HG03159 (cell line): ENCODE results near the gene TRIM4.
"Not testable (repeated sequence)": the region's sequence is repeated elsewhere in the genome, so short reads cannot be mapped to it uniquely, and the experiment has no call there.

Experiments
- ATAC-seq: cut with Tn5 transposase; IDR thresholded peaks from one replicate; pipeline ENCODE4 v1.9.1; 2021; ENCODE audit warnings: mild to moderate bottlenecking, moderate library complexity; ENCODE audit not compliant: unreplicated experiment

The TRIM4 gene

GRCh38 chr7:99918959-99919813, at the start of gene TRIM4:
TSS of gene TRIM4 (minus strand) at chr7:99919530. CDS start at chr7:99919401, 129 bp downstream.
- ATAC-seq, result peak; percentile 92

- ATAC-seq, result no peak
Observed at GRCh38 chr7:99958564-99959227, 39.4 kb upstream of the TRIM4 start.

DNA sequence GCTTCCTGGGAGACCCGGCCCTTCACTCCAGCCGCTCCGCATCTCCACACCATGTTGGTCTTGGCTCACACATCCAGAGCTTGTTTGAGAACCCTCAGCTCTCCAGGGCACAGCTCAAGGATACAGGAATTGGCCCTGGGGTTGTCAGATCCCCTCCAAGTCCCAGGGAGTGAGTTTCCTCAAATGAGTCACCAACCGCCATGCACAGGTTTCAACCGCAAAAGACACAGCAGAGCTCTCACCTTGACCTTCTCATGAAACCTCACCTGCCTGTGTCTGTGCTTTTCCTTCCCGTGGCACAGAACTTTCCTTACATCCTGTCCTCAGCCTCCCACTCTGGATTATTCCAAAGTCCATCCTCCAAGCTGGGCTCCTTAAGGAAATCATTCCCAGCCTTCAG, 35.9 kb upstream of the TRIM4 start:
- no peak for ATAC-seq

GRCh38 chr7:99954643-99955042, 35.3 kb upstream of the TRIM4 start:
- ATAC-seq, result not testable (repeated sequence)

- ATAC-seq, result no peak
Observed at GRCh38 chr7:99953649-99954048, 34.3 kb upstream of the TRIM4 start.

DNA sequence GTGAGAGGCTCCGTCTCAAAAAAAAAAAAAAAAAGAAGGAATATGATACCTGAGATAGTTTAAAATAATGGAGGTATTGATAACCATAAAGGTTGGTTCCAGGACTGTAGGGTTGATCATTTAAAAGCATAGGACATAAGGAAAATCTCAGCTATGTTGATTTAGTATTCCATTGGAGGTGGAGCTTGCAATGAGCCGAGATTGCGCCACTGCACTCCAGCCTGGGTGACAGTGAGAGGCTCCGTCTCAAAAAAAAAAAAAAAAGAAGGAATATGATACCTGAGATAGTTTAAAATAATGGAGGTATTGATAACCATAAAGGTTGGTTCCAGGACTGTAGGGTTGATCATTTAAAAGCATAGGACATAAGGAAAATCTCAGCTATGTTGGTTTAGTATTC, 33.3 kb upstream of the TRIM4 start:
- ATAC-seq, result not testable (repeated sequence)

- ATAC-seq, result not testable (repeated sequence)
Observed at GRCh38 chr7:99950819-99951218, 31.5 kb upstream of the TRIM4 start.

DNA sequence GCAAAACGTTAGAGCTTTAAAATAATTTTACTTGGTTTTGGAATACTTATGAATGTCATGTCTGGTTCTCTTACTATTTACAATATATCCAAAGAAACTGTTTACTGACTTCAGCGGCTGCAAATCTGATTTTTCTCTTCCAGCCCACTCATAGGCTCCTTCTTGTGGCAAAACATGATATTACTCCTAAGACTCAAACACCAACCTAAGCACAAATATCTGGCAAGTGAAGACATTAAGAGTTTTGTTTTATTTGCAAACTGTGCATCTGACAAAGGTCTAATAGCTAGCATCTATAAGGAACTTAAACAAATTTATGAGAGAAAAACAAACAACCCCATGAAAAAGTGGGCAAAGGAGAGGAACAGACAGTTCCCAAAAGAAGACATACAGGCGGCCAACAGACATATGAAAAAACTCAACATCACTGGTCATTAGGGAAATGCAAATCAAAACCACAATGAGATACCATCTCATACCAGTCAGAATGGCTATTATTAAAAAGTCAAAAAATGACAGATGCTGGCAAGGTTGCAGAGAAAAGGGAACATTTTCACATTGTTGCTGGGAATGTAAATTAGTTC, 30.4 kb upstream of the TRIM4 start:
- no peak for ATAC-seq

DNA sequence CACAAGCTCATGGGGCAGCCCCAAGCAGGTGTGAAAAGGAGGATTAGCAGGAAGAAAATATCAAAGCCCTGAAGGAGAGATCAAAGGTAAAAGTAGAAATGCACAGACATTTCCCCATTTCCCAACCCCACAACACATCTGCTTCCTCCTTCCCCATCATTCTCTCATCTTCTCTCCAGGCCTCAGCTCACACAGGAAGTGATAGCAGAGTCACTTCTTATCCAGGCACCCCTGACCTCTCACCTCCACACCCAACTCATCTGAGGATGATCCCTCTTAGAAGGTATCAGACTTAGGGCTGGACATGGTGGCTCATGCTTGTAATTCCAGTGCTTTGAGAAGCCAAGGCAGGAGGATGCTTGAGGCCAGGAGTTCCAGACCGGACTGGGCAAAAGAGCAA, 28.3 kb upstream of the TRIM4 start:
- ATAC-seq, result no peak

- no peak for ATAC-seq
Observed at GRCh38 chr7:99944497-99945070, 25.3 kb upstream of the TRIM4 start.

DNA sequence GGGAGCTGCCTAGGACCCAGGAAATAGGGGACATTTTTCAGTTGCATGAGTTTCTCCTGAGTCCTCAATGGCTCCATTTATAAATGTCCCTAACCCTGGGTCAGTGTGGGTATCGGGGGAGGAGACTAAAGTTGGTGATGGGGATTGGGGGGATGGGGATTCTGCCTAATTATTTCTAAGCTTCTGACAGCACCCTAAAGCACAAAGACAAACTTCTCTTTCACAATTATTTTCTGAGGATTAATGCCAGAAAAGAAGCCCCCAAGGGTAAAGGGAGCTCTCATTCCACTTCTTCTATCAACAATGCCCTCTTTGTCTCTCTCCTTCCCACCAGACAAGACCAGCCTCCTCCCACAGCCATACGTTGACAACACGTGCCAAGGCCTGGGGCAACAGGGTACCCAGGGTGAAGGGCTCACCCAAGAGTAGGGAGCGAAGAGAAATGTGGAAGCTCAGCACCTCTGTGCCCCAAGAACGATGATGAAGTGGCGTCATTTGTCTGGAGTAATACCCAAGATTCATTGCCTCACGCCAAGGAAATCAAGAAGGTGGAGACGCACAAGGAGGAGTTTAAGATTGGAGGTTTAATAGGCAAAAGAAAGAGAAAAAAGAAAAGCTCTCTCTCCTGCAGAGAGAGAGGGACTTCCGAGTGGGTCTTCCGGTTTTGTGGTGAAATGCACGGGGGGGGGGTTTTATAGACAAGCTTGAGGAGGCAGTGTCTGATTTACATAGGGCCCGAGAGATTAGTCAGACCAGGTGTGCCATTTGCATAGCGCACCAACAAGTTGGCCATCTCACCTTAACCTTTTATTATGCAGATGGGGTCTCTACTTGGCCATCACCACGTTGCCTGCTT, 24.5 kb upstream of the TRIM4 start:
- no peak for ATAC-seq

DNA sequence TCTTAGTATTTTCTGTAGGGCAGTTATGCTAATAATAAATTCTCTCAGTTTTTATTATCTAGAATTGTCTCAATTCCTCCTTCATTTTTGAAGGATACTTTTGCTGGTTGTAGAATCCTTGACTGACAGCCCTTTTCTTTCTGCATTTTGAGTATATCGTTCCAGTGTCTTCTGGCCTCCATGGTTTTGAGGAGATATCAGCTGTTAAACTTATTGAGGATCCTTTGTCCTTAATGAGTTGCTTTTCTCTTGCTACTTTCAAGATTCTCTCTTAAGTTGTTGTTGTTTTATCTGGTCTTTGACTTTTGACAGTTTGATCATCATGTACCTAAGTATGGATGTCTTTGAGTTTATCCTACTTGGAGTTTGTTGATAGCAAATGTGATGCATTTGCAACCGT, 19.0 kb upstream of the TRIM4 start:
- ATAC-seq, result no peak

DNA sequence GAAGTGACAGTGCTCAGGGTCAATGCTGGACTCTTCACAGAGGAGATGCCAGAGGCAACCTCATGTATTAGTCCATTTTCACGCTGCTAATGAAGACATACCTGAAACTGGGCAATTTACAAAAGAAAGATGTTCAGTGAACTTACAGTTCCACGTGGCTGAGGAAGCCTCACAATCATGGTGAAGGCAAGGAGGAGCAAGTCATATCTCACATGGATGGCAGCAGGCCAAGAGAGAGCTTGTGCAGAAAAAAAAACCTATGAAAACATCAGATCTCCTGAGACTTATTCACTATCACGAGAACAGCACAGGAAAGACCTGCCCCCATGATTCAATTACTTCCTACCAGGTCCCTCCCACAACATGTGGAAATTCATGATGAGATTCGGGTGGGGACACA, 15.7 kb upstream of the TRIM4 start:
- not testable (repeated sequence) for ATAC-seq

DNA sequence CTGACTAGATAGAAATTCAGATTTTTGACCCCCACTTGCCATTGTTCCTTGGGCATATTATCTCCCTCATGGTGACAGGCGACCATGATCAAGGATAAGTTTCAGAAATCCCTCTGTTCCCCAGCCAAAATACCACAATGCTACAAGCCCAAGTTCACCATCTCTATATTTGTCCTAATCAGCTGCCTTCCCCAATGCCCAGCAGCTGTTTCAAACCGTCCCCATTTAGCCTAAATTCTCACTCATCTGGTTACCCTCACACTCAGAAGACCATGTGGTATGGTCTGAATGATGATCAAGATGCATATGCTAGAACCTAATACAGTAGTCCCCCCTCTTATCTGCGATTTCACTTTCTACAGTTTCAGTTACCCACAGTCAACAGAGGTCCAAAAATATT, 11.0 kb upstream of the TRIM4 start:
- ATAC-seq, result no peak

GRCh38 chr7:99929730-99930053, 10.4 kb upstream of the TRIM4 start:
- ATAC-seq, result no peak

DNA sequence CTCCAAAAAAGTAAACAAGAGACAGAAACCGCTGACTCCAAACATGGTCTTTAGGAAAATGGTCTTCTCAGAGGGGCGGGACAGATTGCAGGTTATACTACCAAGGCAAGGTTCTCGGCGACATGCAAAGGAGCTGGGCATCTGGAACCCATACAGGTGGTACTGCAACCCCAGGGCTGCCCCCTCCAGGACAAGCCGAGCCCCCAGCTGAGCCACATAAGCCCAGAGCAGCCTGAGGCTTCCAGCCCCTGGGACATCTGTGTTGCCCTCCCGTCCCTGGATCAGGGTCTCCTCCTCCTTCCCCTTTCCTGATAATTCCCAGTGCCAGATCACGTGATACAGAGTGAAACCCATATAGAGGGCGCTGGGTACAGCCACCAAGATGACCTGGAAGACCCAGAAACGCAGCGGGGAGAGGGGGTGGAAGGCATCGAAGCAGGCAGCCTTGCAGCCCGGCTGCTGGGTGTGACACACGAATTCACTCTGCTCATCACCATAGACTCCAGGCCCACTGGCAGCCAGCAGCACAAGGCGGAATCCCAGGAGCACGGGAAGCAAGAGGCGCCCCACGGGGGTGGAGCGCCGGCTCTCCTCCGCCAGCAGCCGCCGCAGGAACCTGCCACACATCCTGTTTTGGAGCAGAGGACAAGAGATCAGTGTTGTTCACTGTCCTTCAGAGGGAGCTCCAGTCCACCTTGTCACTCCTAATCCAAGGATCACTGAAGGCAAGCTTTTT, 9.8 kb upstream of the TRIM4 start, which contains the start of gene GJC3:
GJC3 (minus strand) TSS at position 627 of the 736 bp plus-strand sequence; CDS start at position 627, 0 bp downstream.
- no peak for ATAC-seq

GRCh38 chr7:99928188-99928587, 8.9 kb upstream of the TRIM4 start:
- ATAC-seq, result no peak

- ATAC-seq, result no peak
Observed at GRCh38 chr7:99927536-99927935, 8.2 kb upstream of the TRIM4 start.

GRCh38 chr7:99926321-99926720, 7.0 kb upstream of the TRIM4 start:
- ATAC-seq, result no peak

GRCh38 chr7:99923200-99923599, 3.9 kb upstream of the TRIM4 start:
- no peak for ATAC-seq
